Keratinocyte (primary cell): ENCODE results near the gene ARMC9.

ENCODE experiments used
- CTCF ChIP-seq, 3 experiments: IDR thresholded peaks in 1 of 3; conservative IDR thresholded peaks in 1 of 3; optimal IDR thresholded peaks in 1 of 3; 2 replicates in 2 of 3; 3 replicates in 1 of 3; pipeline versions ENCODE3 to v1.5.1; 2011; ENCODE audit warnings: low read length in 3 of 3, mild to moderate bottlenecking in 3 of 3, moderate library complexity in 2 of 3, control low read depth in 1 of 3, inconsistent platforms in 1 of 3; ENCODE audit not compliant: insufficient read depth in 2 of 3; ENCODE audit errors: extremely low read depth in 1 of 3
- EZH2 ChIP-seq: IDR thresholded peaks from one replicate; pipeline ENCODE4 v1.6.1; 2012; ENCODE audit warnings: inconsistent platforms, mild to moderate bottlenecking, low read length, moderate library complexity

GRCh38 chr2:231397928-231398294 is 199.5 kb downstream of the ARMC9 start:
- TF ChIP-seq CTCF (optimal IDR thresholded peaks at IDR 0.05 in 1 of 3, IDR thresholded peaks at IDR 0.05 in 1 of 3, conservative IDR thresholded peaks at IDR 0.05 in 1 of 3; ENCODE audit: extremely low read depth in 1 of 3, insufficient read depth in 2 of 3, low read length in 3 of 3) = no peak
- TF ChIP-seq EZH2 = no peak
